GM18498 (cell line): Measurements from ENCODE around the gene SELENOO.

Source experiments
- ATAC-seq: cut with Tn5 transposase; IDR thresholded peaks from one replicate; pipeline ENCODE4 v1.9.1; 2021; ENCODE audit warnings: mild to moderate bottlenecking, moderate library complexity; ENCODE audit not compliant: unreplicated experiment

Gene SELENOO

GRCh38 chr22:50184004-50184901 lies 16.6 kb upstream of the SELENOO start:
- no peak for ATAC-seq

DNA sequence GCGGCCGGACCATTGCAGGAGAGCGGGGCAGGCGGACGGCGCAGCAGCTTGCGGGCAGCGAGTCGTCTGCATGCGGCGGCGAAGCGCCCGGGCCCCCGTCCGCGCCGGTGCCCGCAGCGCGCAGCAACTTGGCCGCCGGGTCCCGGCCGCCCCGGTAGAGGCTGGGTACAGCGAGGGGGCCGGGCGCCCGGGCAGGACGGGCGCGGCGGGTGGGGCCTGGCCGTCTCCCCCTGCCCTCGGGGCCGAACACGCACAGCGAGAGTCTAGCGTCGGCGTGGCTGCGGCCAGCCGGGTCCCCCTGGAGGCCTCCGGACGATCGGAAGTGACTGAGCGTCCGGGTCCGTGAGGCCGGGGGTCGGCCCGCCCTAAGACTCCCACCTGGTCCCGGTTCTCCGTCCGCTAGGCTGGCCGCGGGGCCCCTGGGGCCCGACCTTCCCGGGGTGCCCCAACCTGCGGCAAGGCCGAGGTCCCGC lies 15.9 kb upstream of the SELENOO start:
- ATAC-seq: no peak

DNA sequence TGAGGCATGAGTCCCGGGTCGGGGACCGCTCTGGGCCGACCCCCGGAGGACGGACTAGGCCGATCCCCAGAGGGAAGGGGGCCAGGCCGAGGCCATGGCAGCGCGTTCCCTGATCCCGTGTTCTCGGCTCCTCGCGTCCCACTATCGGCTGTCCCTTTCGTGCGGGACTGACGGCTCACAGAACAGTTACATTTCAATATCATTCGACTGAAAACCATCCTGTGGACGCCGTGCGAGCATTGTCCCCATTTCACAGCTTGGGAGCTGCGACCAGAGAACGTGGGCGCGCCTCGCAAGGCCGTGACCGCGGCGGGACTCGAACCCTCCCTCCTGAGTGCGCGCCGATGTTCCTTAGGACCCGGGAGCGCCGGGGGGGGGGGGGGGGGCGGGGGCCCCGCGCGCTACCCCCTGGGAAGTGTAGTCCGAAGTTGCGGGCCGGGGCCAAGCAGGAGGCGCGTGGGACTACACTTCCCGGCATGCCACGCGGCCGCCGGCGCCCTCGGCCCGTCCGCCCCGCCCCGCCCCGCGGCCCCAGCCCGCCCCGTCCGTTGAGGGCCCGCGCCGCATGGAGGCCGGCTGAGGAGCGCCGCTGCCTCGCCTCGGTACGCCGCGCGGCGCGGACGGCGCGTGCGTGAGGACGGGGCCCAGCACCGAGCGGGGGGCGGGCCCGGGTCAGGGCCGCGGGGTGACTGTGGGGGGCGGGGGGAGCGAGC lies 15.3 kb upstream of the SELENOO start, which contains the start of gene TRABD:
TSS of gene TRABD (plus strand) at position 539 of the 713 bp plus-strand sequence. CDS start 7,148 bp downstream, outside the sequence.
- ATAC-seq: peak; percentile 44

GRCh38 chr22:50186181-50186714 lies 14.6 kb upstream of the SELENOO start:
- ATAC-seq: no peak

DNA sequence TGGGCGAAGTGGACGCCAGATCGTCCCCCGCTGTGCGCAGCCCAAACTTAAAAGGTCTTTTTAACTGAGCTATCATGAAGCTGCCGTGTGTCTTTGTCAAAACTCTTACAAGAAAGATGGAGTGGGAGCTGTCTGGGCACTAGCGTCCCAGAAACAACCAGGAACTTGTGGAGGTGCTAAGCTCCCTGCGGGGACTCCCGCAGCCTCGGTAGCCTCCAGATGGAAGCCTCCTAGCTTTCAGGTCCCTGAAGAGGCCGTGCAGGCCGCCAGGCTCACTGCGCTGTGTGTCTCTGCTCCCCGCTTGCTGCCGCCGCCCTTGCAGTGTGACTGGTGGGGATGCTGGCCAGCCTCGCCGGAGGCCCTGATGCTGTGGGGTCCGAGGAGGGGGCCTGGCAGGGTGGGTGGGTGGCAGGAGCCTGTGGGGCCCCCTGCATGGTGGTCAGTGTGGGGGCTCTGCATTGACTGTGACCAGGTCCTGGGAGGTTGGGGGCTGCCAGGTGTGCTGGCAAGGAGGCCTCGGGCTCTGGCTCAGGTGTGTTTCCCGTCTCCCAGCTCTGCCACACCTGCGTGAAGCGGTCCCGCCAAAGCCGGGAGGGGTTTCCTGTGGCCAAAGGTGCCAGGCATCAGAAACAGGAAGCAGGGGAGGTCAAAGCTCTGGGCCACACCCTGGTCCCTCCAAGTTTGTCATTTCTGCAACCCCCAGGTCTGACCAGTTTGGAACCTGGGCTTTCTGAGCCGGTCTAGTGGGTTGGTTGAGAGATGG lies 13.9 kb upstream of the SELENOO start:
- no peak for ATAC-seq

- no peak for ATAC-seq
These were observed 12.5 kb upstream of the SELENOO start for GRCh38 chr22:50188356-50188755.

- ATAC-seq: no peak
These were observed 11.5 kb upstream of the SELENOO start for GRCh38 chr22:50189184-50189848.

DNA sequence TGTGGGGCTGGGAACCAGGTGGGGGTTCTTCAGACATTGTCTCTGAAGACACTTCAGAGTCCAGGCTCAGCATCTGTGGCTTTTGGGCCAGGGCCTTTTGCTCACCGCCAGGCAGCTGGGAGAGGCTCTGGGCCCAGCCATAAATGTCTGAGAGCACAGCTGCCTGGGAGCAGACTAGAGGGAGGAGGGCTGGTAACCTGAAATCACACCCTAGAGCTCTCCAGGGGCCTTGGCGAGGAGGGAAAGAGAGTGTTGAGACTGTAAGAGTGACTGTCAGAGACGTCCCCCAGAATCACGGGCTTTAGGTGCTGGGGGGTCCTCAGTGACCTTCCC lies 11.0 kb upstream of the SELENOO start:
- peak; percentile 1 for ATAC-seq

GRCh38 chr22:50190182-50190940 lies 10.4 kb upstream of the SELENOO start:
- ATAC-seq: peak; percentile 45

- ATAC-seq: peak; percentile 31
These were observed 9.7 kb upstream of the SELENOO start for GRCh38 chr22:50190941-50191741.

- ATAC-seq: no peak
These were observed 8.2 kb upstream of the SELENOO start for GRCh38 chr22:50192436-50193204.

DNA sequence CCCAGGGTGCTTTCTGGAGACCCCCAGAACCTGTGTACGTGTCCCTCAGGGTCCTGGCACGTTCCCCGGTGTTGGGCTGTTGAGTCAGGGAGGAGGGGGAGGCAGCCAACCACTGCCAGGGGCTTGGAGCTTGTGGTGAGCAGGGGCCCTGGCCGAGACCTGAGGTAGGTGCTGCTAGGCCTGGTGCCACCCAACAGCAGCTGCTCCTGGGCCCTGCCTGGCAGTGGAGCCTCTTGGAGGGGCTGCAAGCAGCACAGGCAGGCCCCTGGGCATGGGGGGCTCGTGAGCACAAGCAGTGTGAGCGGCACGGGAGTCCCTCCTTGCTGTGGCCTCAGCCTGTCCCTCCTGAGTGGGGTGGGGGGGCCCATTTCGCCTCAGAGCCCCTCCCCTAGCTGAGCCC lies 7.2 kb upstream of the SELENOO start:
- ATAC-seq: no peak

DNA sequence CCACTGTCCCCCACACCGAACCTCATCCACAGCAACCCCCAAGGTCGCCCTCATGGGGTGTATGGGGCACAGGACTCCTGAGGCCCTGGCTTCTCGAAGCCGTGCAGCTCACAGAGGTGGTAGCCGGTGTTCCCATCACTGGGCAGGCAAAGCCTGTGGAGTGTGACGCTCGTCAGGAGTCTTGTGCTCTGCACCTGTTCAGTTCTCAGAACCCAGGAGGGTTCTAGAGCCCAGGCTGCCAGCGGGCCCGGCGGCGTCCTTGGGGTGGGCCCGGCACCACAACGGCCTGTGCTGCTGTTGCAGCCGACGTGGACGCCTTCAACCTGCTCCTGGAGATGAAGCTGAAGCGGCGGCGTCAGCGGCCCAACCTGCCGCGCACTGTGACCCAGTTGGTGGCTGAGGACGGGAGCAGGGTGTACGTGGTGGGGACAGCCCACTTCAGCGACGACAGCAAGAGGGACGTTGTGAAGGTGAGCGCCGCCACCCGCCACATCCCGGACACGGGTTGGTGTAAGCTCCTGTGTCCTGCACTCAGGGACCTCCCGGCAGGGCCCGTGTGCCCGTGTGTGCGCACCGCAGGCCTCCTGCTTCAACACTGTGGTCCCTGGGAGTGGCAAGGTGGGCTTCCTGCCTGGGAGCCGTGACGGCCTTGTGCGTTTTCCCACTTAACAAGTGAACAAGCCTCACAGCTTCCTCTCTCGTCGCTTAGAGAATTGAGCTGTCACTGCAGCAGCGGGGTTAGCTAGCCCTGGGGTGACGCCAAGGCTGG lies 6.6 kb upstream of the SELENOO start:
- no peak for ATAC-seq

DNA sequence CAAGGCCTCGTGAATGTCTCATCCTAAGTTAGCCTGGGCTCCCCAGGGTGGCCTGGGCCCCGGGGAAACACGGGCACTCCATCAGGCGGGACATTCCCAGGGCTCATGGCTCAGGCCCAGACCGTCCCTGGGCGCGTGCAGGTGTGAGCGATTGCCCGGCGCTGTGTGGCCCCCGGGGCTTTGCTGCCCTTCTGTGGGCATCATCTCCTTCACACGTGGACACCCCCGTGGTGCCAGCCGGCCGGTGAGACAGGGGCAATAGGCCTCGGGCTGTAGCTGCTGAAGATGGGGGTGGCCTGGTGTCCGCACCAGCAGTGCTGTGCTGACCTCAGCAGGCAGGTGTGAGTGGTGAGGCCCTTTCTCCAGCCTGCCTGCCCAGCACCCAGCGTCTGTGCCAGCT lies 4.6 kb upstream of the SELENOO start:
- ATAC-seq: no peak

DNA sequence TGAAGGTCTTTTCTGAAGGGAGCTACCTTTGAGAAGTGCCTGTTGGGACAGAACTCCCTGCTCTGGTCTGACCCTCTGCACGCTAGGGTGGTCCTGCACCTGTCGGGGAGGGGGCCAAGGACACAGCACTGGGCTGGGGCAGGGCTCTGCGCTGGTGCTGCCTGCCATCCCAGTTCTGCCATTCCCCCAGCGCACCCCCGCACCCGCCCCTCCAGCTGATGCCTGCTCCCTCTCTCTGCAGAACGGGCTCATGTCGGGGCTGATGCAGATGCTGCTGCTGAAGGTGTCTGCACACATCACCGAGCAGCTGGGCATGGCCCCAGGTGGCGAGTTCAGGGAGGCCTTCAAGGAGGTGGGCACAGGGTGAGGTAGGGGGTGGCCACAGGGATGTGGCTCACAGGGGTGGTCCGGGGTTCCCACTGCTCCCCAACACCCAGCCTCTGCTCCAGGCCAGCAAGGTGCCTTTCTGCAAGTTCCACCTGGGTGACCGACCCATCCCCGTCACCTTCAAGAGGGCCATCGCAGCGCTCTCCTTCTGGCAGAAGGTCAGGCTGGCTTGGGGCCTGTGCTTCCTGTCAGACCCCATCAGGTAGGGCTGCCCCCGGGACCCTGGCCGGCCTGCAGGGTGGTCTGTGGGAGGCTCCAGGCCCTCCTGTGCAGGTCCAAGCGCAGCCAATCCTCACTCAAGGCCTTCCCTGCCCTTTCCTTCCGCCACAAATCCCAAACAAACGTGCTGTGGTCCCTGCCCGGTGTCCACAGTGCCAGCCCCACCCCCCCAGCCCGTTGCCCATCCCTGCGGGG lies 3.6 kb upstream of the SELENOO start:
- ATAC-seq: no peak

DNA sequence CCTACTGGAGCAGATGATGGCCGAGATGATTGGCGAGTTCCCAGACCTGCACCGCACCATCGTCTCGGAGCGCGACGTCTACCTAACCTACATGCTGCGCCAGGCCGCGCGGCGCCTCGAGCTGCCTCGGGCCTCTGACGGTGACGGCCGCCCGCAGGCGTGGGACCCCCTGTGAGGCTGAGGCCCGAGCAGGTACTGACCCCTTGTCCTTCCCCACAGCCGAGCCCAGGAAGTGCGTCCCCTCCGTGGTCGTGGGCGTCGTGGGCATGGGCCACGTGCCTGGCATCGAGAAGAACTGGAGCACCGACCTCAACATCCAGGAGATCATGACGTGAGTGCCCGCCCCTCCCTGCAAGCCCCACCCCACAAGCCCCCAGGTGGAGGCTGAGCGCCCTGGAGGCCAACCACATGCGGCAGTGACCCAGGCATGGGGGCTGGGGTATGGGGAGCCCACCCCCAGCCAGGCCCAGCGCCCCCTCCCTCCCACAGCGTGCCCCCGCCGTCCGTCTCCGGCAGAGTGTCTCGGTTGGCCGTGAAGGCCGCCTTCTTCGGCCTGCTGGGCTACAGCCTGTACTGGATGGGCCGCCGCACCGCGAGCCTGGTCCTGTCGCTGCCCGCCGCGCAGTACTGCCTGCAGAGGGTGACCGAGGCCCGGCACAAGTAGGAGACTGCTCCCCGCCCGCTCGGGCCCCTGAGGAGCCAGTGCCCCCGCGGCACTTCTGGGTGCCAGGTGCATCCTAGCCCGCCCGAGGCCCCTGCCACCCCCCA lies 2.8 kb upstream of the SELENOO start:
- ATAC-seq: no peak
